ENCODE results near the gene HOXA6.

DNA sequence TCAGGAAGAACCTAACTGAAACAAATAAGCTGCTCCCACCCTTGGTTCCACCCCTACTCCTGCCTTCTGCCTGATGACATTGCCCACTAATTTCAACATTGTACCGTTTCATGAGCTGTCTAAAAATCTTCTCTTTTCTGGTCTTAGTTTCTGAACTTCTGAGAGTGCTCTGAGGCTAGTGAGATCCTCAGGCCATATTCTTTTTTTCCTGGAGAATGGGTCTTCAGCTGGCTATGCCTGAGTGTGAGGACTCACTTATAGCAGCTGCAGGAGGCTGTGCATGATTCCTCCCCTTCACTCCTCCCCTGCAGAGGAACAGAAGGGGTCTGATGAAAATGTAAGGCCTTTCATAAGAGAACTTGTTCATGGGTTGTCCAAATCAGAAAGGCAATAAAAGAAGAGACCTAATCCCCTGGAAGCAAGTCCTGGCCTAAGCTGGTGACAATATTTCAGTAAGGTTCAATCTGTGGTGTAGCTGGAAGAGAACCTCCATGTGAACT lies 28.1 kb downstream of the HOXA6 start:
- no peak for TF ChIP-seq TCF7L2 (IDR thresholded peaks at IDR 0.05; ENCODE audit: borderline replicate concordance, extremely low read depth, insufficient read depth, insufficient read length)
- TF ChIP-seq, protein P1, sequence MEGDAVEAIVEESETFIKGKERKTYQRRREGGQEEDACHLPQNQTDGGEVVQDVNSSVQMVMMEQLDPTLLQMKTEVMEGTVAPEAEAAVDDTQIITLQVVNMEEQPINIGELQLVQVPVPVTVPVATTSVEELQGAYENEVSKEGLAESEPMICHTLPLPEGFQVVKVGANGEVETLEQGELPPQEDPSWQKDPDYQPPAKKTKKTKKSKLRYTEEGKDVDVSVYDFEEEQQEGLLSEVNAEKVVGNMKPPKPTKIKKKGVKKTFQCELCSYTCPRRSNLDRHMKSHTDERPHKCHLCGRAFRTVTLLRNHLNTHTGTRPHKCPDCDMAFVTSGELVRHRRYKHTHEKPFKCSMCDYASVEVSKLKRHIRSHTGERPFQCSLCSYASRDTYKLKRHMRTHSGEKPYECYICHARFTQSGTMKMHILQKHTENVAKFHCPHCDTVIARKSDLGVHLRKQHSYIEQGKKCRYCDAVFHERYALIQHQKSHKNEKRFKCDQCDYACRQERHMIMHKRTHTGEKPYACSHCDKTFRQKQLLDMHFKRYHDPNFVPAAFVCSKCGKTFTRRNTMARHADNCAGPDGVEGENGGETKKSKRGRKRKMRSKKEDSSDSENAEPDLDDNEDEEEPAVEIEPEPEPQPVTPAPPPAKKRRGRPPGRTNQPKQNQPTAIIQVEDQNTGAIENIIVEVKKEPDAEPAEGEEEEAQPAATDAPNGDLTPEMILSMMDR (IDR thresholded peaks at IDR 0.05 in 2 of 3, conservative IDR thresholded peaks at IDR 0.05 in 1 of 3; ENCODE audit: borderline replicate concordance in 1 of 3, insufficient read depth in 1 of 3, low read depth in 2 of 3, low read length in 2 of 3) = no peak
- TF ChIP-seq SRF (IDR thresholded peaks at IDR 0.05; ENCODE audit: low read depth) = no peak
- TF ChIP-seq YY1 (IDR thresholded peaks at IDR 0.05; ENCODE audit: extremely low read depth, insufficient replicate concordance, low read depth, low read length) = no peak
- no peak for TF ChIP-seq POLR2A (IDR thresholded peaks at IDR 0.05; ENCODE audit: borderline replicate concordance, extremely low read depth, insufficient read depth, insufficient read length)
- no peak for TF ChIP-seq JUND (IDR thresholded peaks at IDR 0.05)
- TF ChIP-seq SIN3A (IDR thresholded peaks at IDR 0.05; ENCODE audit: low read depth) = no peak
- no peak for TF ChIP-seq POLR2AphosphoS5 (IDR thresholded peaks at IDR 0.05; ENCODE audit: low read depth, low read length)
- no peak for TF ChIP-seq RAD21 (IDR thresholded peaks at IDR 0.05; ENCODE audit: low read depth)
- TF ChIP-seq, protein P2, sequence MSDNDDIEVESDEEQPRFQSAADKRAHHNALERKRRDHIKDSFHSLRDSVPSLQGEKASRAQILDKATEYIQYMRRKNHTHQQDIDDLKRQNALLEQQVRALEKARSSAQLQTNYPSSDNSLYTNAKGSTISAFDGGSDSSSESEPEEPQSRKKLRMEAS (IDR thresholded peaks at IDR 0.05) = no peak

Data from HCT116 (cell line).